AG08396 (cell line): ENCODE results near the gene GOLGA2.
"Not testable (repeated sequence)": the region's sequence is repeated elsewhere in the genome, so short reads cannot be mapped to it uniquely, and the experiment has no call there.

Source experiments
- DNase-seq: peaks from one replicate; pipeline ENCODE4 v3.0.0; 2012; ENCODE audit warnings: low spot score, mixed read lengths

Gene GOLGA2

GRCh38 chr9:128294142-128294541 is 18.3 kb upstream of the GOLGA2 start:
- DNase-seq = no peak

GRCh38 chr9:128293091-128293490 is 17.3 kb upstream of the GOLGA2 start:
- DNase-seq = no peak

GRCh38 chr9:128292009-128292408 is 16.2 kb upstream of the GOLGA2 start:
- DNase-seq = no peak

GRCh38 chr9:128288273-128289004 is 12.6 kb upstream of the GOLGA2 start:
- no peak for DNase-seq

- peak; percentile 54 for DNase-seq
Observed at GRCh38 chr9:128286440-128286839, 10.6 kb upstream of the GOLGA2 start.

- DNase-seq = no peak
Observed at GRCh38 chr9:128285033-128285784, 9.4 kb upstream of the GOLGA2 start.

GRCh38 chr9:128282500-128282899 is 6.7 kb upstream of the GOLGA2 start:
- DNase-seq = no peak

GRCh38 chr9:128280084-128280622 is 4.3 kb upstream of the GOLGA2 start:
- DNase-seq = no peak

- not testable (repeated sequence) for DNase-seq
Observed at GRCh38 chr9:128279088-128280073, 3.6 kb upstream of the GOLGA2 start.

- peak; percentile 65 for DNase-seq
Observed at GRCh38 chr9:128276574-128277270, 915 bp upstream of the GOLGA2 start.

GRCh38 chr9:128276008-128276573 is 284 bp upstream of the GOLGA2 start, which contains the start of gene SWI5:
Gene SWI5, plus strand, starts transcription at chr9:128276276.
- DNase-seq = peak; percentile 100

GRCh38 chr9:128274245-128274644 is 1.6 kb downstream of the GOLGA2 start:
- no peak for DNase-seq

GRCh38 chr9:128271512-128271911 is 4.3 kb downstream of the GOLGA2 start:
- no peak for DNase-seq

GRCh38 chr9:128271112-128271511 is 4.7 kb downstream of the GOLGA2 start:
- DNase-seq = no peak

- no peak for DNase-seq
Observed at GRCh38 chr9:128266868-128267590, 8.8 kb downstream of the GOLGA2 start.

- no peak for DNase-seq
Observed at GRCh38 chr9:128265348-128265847, 10.4 kb downstream of the GOLGA2 start.

GRCh38 chr9:128262687-128263086 is 13.1 kb downstream of the GOLGA2 start:
- DNase-seq = no peak

GRCh38 chr9:128260340-128260739 is 15.5 kb downstream of the GOLGA2 start:
- no peak for DNase-seq

GRCh38 chr9:128259156-128259555 is 16.7 kb downstream of the GOLGA2 start:
- DNase-seq = no peak

- no peak for DNase-seq
Observed at GRCh38 chr9:128258326-128258725, 17.5 kb downstream of the GOLGA2 start.
